ENCODE measurements around the gene SLC38A9.

DNA sequence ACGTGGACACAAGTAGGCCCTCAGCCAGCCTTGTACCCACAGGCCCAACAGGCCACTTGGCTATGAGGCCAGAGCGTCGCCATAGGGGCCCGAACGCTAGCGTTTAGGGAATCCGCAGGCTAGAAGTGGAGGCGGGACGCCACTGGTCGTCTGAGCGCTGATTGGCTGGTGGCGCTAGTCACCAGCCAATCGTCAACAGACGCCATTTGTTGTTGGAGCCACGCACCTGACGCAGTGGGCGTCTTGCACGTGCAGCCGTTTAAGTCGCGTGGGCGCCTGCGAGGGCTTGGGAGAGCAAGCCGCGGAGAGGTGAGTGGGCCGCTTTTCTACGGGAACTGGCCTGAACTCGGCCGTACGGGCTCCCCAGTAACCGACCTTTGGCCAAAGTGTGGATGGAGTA is 25.7 kb upstream of the SLC38A9 start, which contains the start of gene DDX4:
- TF ChIP-seq, protein P1, sequence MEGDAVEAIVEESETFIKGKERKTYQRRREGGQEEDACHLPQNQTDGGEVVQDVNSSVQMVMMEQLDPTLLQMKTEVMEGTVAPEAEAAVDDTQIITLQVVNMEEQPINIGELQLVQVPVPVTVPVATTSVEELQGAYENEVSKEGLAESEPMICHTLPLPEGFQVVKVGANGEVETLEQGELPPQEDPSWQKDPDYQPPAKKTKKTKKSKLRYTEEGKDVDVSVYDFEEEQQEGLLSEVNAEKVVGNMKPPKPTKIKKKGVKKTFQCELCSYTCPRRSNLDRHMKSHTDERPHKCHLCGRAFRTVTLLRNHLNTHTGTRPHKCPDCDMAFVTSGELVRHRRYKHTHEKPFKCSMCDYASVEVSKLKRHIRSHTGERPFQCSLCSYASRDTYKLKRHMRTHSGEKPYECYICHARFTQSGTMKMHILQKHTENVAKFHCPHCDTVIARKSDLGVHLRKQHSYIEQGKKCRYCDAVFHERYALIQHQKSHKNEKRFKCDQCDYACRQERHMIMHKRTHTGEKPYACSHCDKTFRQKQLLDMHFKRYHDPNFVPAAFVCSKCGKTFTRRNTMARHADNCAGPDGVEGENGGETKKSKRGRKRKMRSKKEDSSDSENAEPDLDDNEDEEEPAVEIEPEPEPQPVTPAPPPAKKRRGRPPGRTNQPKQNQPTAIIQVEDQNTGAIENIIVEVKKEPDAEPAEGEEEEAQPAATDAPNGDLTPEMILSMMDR (IDR thresholded peaks at IDR 0.05; ENCODE audit: low read depth, low read length): no peak
- TF ChIP-seq EZH2phosphoT487 (IDR thresholded peaks at IDR 0.05; ENCODE audit: low read depth): no peak

Measured in OCI-LY3 (cell line).